Suprapubic skin (tissue), 4 donors: ENCODE results near the gene APOB.

Experiments used
- CTCF ChIP-seq, 2 donors: fragments of 200-600 bp in 1 of 2; fragments of 450-650 bp in 1 of 2; sonication (generic) in 1 of 2; IDR thresholded peaks; one replicate each; pipeline ENCODE4 v1.5.1; 2016 to 2019; ENCODE audit warnings: antibody characterized with exemption in 2 of 2, mild to moderate bottlenecking in 1 of 2, moderate library complexity in 1 of 2
- POLR2A ChIP-seq, 2 donors: fragments of 450-650 bp; IDR thresholded peaks; one replicate each; pipeline ENCODE4 v1.6.1; 2017; ENCODE audit warnings: antibody characterized with exemption in 2 of 2, mild to moderate bottlenecking in 2 of 2, moderate library complexity in 2 of 2
- POLR2AphosphoS5 ChIP-seq, 3 donors: sonication (generic); formaldehyde crosslinking; IDR thresholded peaks; one replicate each; pipeline ENCODE4 v1.6.1; 2017; ENCODE audit warnings: antibody characterized with exemption in 3 of 3

GRCh38 chr2:21001988-21002813 lies 41.7 kb downstream of the APOB start:
- TF ChIP-seq CTCF (IDR thresholded peaks at IDR 0.05) (no peak), POLR2AphosphoS5 (IDR thresholded peaks at IDR 0.05) (no peak), POLR2A (IDR thresholded peaks at IDR 0.05) (no peak)
